HCT116 (cell line): ENCODE results near the gene NXN. TPM values are rescaled to one million over a fixed set of nuclear protein-coding genes. Genes with fewer than 3 reads are reported as not detected.
A peak's percentile ranks its signal among the peaks of the same experiment; 100 is the strongest.

Experiments
- ATAC-seq: fragments of 200-7000 bp; cut with Tn5 transposase; 2 replicates; pipeline ENCODE4 v1.9.1; 2020; ENCODE audit warnings: mild to moderate bottlenecking, moderate library complexity
- BruUV-seq: library from RNA; stranded (reverse); fragments of 400-500 nt; replicated peaks from 2 replicates; lab custom pipeline; 2021; lab: Mats Ljungman, UMichigan
- CTCF ChIA-PET: fragments of 300-600 bp; sonication (Branson Sonifier 250); formaldehyde crosslinking; loops from one replicate; lab custom pipeline; 2021; ENCODE audit warnings: antibody characterized with exemption; lab: Charles Lee
- POLR2A ChIA-PET: fragments of 300-600, 350-600 bp; sonication (Branson Sonifier 250); formaldehyde crosslinking; loops from one replicate; lab custom pipeline; 2021; ENCODE audit warnings: antibody characterized with exemption; lab: Charles Lee
- RAD21 ChIA-PET, 2 experiments: fragments of 300-600 bp; sonication (Branson Sonifier 250); formaldehyde crosslinking; loops; one replicate each; lab custom pipeline; 2023; ENCODE audit warnings: low total read pairs in 2 of 2; ENCODE audit not compliant: uncharacterized antibody in 2 of 2, unreplicated experiment in 2 of 2, low non-redundant PET in 1 of 2; lab: Charles Lee
- DNase-seq: peaks from one replicate; pipeline ENCODE4 v3.0.0-alpha.2; 2010; ENCODE audit warnings: low read depth, low spot score
- H2AFZ ChIP-seq: fragments of 200-600 bp; shearing (Covaris generic), sonication (generic); 2 replicates; pipeline ENCODE4 v1.6.1; 2017; ENCODE audit warnings: low read depth, mixed run types, mixed read lengths, antibody characterized with exemption, low read length; ENCODE audit not compliant: poor library complexity, severe bottlenecking
- H3K27ac ChIP-seq: 2 replicates; pipeline ENCODE4 v1.5.1; 2012; ENCODE audit warnings: low read depth, low read length
- H3K27me3 ChIP-seq: fragments of 200-600 bp; sonication (generic); 2 replicates; pipeline ENCODE4 v1.6.1; 2016; ENCODE audit warnings: mixed run types, low read length, mixed read lengths; ENCODE audit not compliant: insufficient read depth
- H3K36me3 ChIP-seq, 2 experiments: fragments of 200-500 bp in 1 of 2; fragments of 200-600 bp in 1 of 2; sonication (Bioruptor generic) in 1 of 2; sonication (generic) in 1 of 2; 2 replicates each; pipeline versions ENCODE4 v1.5.1 to v1.6.1; 2014 to 2016; ENCODE audit warnings: low read length in 2 of 2, inconsistent platforms in 1 of 2, mixed read lengths in 1 of 2, mixed run types in 1 of 2; ENCODE audit not compliant: insufficient read depth in 2 of 2, control insufficient read depth in 1 of 2
- H3K4me1 ChIP-seq, 2 experiments: fragments of 200-600 bp in 1 of 2; sonication (generic) in 1 of 2; 2 replicates each; pipeline versions ENCODE4 v1.5.1 to v1.6.1; 2012 to 2017; ENCODE audit warnings: low read length in 2 of 2, inconsistent platforms in 1 of 2, mild to moderate bottlenecking in 1 of 2, mixed read lengths in 1 of 2, mixed run types in 1 of 2, moderate library complexity in 1 of 2; ENCODE audit not compliant: insufficient read depth in 2 of 2, control insufficient read depth in 1 of 2
- H3K4me2 ChIP-seq: fragments of 200-600 bp; sonication (generic); 2 replicates; pipeline ENCODE4 v1.6.1; 2017; ENCODE audit warnings: mixed run types, low read length, mixed read lengths
- H3K4me3 ChIP-seq, 2 experiments: fragments of 200-600 bp in 1 of 2; sonication (generic) in 1 of 2; replicated peaks in 1 of 2; 2 replicates each; pipeline ENCODE4 v1.5.1; 2011 to 2016; ENCODE audit warnings: low read length in 2 of 2, control low read depth in 1 of 2, low read depth in 1 of 2, mild to moderate bottlenecking in 1 of 2, mixed read lengths in 1 of 2, mixed run types in 1 of 2
- H3K79me2 ChIP-seq: fragments of 200-600 bp; sonication (generic); 2 replicates; pipeline ENCODE4 v1.6.1; 2017; ENCODE audit warnings: mild to moderate bottlenecking, mixed run types, low read length, moderate library complexity, mixed read lengths; ENCODE audit not compliant: insufficient read depth
- H3K9ac ChIP-seq: fragments of 200-600 bp; sonication (generic); 2 replicates; pipeline ENCODE4 v1.6.1; 2016; ENCODE audit warnings: low read length, mixed read lengths
- H3K9me2 ChIP-seq: fragments of 200-600 bp; sonication (generic), shearing (Covaris generic); 2 replicates; pipeline ENCODE4 v1.6.1; 2017; ENCODE audit warnings: mixed run types, mild to moderate bottlenecking, moderate library complexity; ENCODE audit not compliant: insufficient read depth
- H3K9me3 ChIP-seq, 2 experiments: fragments of 200-500 bp in 1 of 2; fragments of 200-600 bp in 1 of 2; sonication (Bioruptor generic) in 1 of 2; sonication (generic) in 1 of 2; 2 replicates each; pipeline ENCODE4 v1.6.1; 2014 to 2017; ENCODE audit warnings: low read length in 2 of 2, mixed read lengths in 2 of 2, inconsistent platforms in 1 of 2, low read depth in 1 of 2, mild to moderate bottlenecking in 1 of 2, mixed run types in 1 of 2, moderate library complexity in 1 of 2; ENCODE audit not compliant: control insufficient read depth in 1 of 2, insufficient read depth in 1 of 2
- H4K20me1 ChIP-seq: fragments of 200-600 bp; sonication (generic), shearing (Covaris generic); 2 replicates; pipeline ENCODE4 v1.6.1; 2017; ENCODE audit warnings: mixed run types, mild to moderate bottlenecking, moderate library complexity; ENCODE audit not compliant: insufficient read depth
- ATF3 ChIP-seq: IDR thresholded peaks from 2 replicates; pipeline ENCODE4 v1.6.1; 2012
- CBX3 ChIP-seq: IDR thresholded peaks from 2 replicates; pipeline ENCODE4 v1.6.1; 2012; ENCODE audit warnings: low read depth
- CEBPB ChIP-seq: IDR thresholded peaks from 2 replicates; pipeline ENCODE4 v1.6.1; 2012; ENCODE audit warnings: low read depth
- EGR1 ChIP-seq: IDR thresholded peaks from 2 replicates; pipeline ENCODE4 v1.6.1; 2012; ENCODE audit warnings: low read depth
- ELF1 ChIP-seq: IDR thresholded peaks from 2 replicates; pipeline ENCODE4 v1.6.1; 2012; ENCODE audit warnings: low read depth, borderline replicate concordance
- EZH2phosphoT487 ChIP-seq: fragments of 200-600 bp; IDR thresholded peaks from 2 replicates; pipeline ENCODE4 v1.6.1; 2018; ENCODE audit warnings: antibody characterized with exemption, borderline replicate concordance
- JUND ChIP-seq: IDR thresholded peaks from 2 replicates; pipeline ENCODE4 v1.6.1; 2012
- POLR2AphosphoS5 ChIP-seq: IDR thresholded peaks from 2 replicates; pipeline ENCODE4 v1.6.1; 2011; ENCODE audit warnings: mild to moderate bottlenecking, low read depth, low read length, moderate library complexity
- REST ChIP-seq: IDR thresholded peaks from 2 replicates; pipeline ENCODE4 v1.6.1; 2012; ENCODE audit warnings: low read depth
- SIN3A ChIP-seq: IDR thresholded peaks from 2 replicates; pipeline ENCODE4 v1.6.1; 2012; ENCODE audit warnings: low read depth
- TCF7L2 ChIP-seq: IDR thresholded peaks from 2 replicates; pipeline ENCODE4 v1.7.0; 2011; ENCODE audit warnings: borderline replicate concordance, inconsistent platforms; ENCODE audit not compliant: insufficient read depth, insufficient read length; ENCODE audit errors: extremely low read depth
- YY1 ChIP-seq: IDR thresholded peaks from 2 replicates; pipeline ENCODE4 v1.6.1; 2011; ENCODE audit warnings: low read length, low read depth, moderate library complexity, mild to moderate bottlenecking; ENCODE audit not compliant: insufficient replicate concordance; ENCODE audit errors: extremely low read depth
- ZBTB33 ChIP-seq: IDR thresholded peaks from 2 replicates; pipeline ENCODE4 v1.6.1; 2011; ENCODE audit warnings: mild to moderate bottlenecking, low read length, moderate library complexity; ENCODE audit not compliant: insufficient replicate concordance; ENCODE audit errors: extremely low read depth
- ZFX ChIP-seq: fragments of 450-650 bp; IDR thresholded peaks from 2 replicates; pipeline ENCODE4 v1.6.1; 2017
- intact Hi-C: fragments of 100-400 bp; cut with micrococcal nuclease; formaldehyde crosslinking; loops from 2 replicates; pipeline ENCODE4 v1.10.0; 2022
- total RNA-seq: library from RNA; stranded (reverse); gene quantifications from one replicate; pipeline ENCODE4 v1.2.1, GENCODE V29; 2021; ENCODE audit not compliant: unreplicated experiment

The NXN gene
- total RNA-seq, 1 experiment from 2014 or later: 83.7 TPM

- TF ChIP-seq ZBTB33 (no peak), POLR2AphosphoS5 (peak; percentile 21; the same call in 1 of the 2 replicates)
Observed at GRCh38 chr17:921161-921560, 58.4 kb downstream of the NXN start (continued).

- peaks cover 2 to 7% of the 10 kb centered on the region in 2 experiments; a peak in 2 of 4 replicates for H3K36me3 ChIP-seq
- BruUV-seq: no TSS peak
- peaks cover 31 to 42% of the 10 kb centered on the region in 2 experiments; a peak in 3 of 4 replicates for H3K4me1 ChIP-seq
- H3K79me2 ChIP-seq: peaks cover 72% of the 10 kb centered on the region
- H3K9me2 ChIP-seq: no peaks in the 10 kb centered on the region
- H3K4me3 ChIP-seq: no peak overlapping the region
- H3K9ac ChIP-seq: no peak overlapping the region
- H3K4me2 ChIP-seq: no peak overlapping the region
- CTCF ChIA-PET: no interaction called here
- no peaks in the 10 kb centered on the region; the same call in 1 of the 2 replicates for H4K20me1 ChIP-seq
- DNase-seq (no peak), ATAC-seq (no peak)
- RAD21 ChIA-PET: interaction anchor here in 1 of 2 experiments (0.6 kb wide), 1 partner anchor 18 kb away, joined by 3 read pairs; no protein-coding TSS in a partner anchor
- H2AFZ ChIP-seq: no peak overlapping the region
- no peaks in the 10 kb centered on the region for H3K27me3 ChIP-seq
- H3K9me3 ChIP-seq: no peaks in the 10 kb centered on the region
- intact Hi-C loops: no loop called here
- POLR2A ChIA-PET: no interaction called here
- no peak overlapping the region for H3K27ac ChIP-seq
- TF ChIP-seq TCF7L2 (no peak), ZFX (no peak), ZBTB33 (no peak), EGR1 (no peak), ELF1 (no peak), EZH2phosphoT487 (no peak), JUND (no peak), ATF3 (no peak), CEBPB (no peak), POLR2AphosphoS5 (no peak), CBX3 (no peak), SIN3A (no peak), YY1 (no peak), REST (no peak)
Observed at GRCh38 chr17:920190-920589, 59.4 kb downstream of the NXN start.
